IgD-negative memory B cell (primary cell): Measurements from ENCODE around the gene KDM8. TPM values are rescaled to one million over a fixed set of nuclear protein-coding genes. Genes with fewer than 3 reads are reported as not detected.

Experiments used
- H3K27ac Mint-ChIP-seq, 3 donors: one replicate each; pipeline ENCODE4 v1.8.0; 2020 to 2022; ENCODE audit warnings: mild to moderate bottlenecking in 3 of 3, mixed read lengths in 3 of 3, moderate library complexity in 1 of 3
- H3K27me3 Mint-ChIP-seq: one replicate; pipeline ENCODE4 v1.8.0; 2021; ENCODE audit warnings: mixed read lengths
- H3K36me3 Mint-ChIP-seq: one replicate; pipeline ENCODE4 v1.8.0; 2020; ENCODE audit warnings: mild to moderate bottlenecking, mixed read lengths
- H3K4me1 Mint-ChIP-seq, 3 donors: one replicate each; pipeline ENCODE4 v1.8.0; 2020 to 2022; ENCODE audit warnings: mixed read lengths in 3 of 3, mild to moderate bottlenecking in 1 of 3
- H3K4me3 Mint-ChIP-seq, 4 donors: one replicate each; pipeline ENCODE4 v1.8.0; 2020 to 2022; ENCODE audit warnings: mild to moderate bottlenecking in 4 of 4, mixed read lengths in 4 of 4, moderate library complexity in 3 of 4
- H3K9me3 Mint-ChIP-seq, 3 donors: one replicate each; pipeline ENCODE4 v1.8.0; 2020 to 2021; ENCODE audit warnings: mixed read lengths in 3 of 3, mild to moderate bottlenecking in 1 of 3
- polyA plus RNA-seq: library from polyadenylated mRNA; unstranded; fragments of 300-500 nt; fragmentation: Illumina TruSeq; gene quantifications from one replicate; pipeline ENCODE4 v1.2.3, GENCODE V29; 2021

KDM8 gene
- polyA plus RNA-seq, 1 donor from 2014 or later = 4.8 TPM

DNA sequence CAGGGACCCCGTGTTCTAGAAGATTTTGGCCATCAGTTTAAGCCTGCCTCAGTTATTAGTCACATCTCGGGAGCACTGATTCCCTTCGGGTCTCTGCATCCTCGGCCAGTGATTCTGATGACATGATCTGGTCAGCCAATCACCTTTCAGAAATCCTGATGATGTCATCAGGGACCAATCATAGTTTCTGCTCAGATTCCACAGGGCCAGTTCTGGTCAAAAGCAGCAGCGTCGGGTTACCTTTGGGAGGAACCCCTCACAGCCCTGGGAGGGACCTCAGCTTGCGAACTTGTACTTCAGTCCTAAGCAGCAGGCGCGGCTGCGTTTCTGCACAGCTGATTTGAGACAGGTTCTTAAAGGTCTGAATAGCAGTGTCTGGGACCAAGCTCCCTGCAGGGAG is 13.9 kb downstream of the KDM8 start:
- H3K27me3 Mint-ChIP-seq = no peaks in the 10 kb centered on the region
- no peak overlapping the region for H3K27ac Mint-ChIP-seq
- peaks cover 0 to 2% (median 0%) of the 10 kb centered on the region in 3 donors for H3K4me1 Mint-ChIP-seq
- H3K36me3 Mint-ChIP-seq = peaks cover 10% of the 10 kb centered on the region
- no peaks in the 10 kb centered on the region for H3K9me3 Mint-ChIP-seq
- H3K4me3 Mint-ChIP-seq = no peak overlapping the region

DNA sequence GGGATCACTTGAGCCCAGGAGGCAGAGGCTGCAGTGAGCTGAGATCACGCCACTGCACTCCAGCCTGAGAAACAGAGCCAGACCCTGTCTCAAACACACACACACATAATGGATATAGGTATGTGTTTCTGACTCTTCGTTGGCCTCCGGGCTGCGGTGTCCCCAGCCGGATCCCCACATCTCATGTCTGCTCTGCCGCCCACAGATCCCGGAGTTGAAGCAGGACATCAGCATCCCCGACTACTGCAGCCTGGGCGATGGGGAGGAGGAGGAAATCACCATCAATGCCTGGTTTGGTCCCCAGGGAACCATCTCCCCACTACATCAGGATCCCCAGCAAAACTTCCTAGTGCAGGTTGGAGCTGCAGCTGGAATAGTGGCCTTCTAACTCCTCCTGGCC is 15.4 kb downstream of the KDM8 start:
- Mint-ChIP-seq H3K4me3 (no peak overlapping the region), H3K4me1 (peaks cover 0 to 2% (median 0%) of the 10 kb centered on the region in 3 donors), H3K9me3 (no peaks in the 10 kb centered on the region), H3K27me3 (no peaks in the 10 kb centered on the region), H3K36me3 (peaks cover 10% of the 10 kb centered on the region), H3K27ac (no peak overlapping the region)

DNA sequence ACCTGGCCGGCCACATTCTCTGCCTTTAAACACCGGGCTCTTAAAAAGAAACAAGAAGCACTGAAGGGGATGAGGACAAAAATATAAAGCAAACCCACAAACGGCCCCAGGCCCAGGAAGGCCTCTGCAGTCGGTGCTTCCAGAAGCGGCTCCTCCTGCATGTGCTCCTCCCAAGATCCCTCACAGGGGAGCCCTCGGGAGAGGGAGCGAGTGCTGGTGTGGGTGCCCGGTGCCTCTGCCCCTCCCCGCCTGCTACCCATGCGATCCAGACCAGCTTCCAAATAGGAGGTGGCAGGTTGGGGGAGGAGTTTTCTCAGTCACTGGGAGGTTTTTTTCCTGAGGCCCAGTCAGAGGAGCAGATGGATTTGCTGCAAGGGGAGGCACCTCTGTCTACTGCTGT is 15.8 kb downstream of the KDM8 start:
- Mint-ChIP-seq H3K27me3 (no peaks in the 10 kb centered on the region), H3K36me3 (peaks cover 10% of the 10 kb centered on the region), H3K4me1 (peaks cover 0 to 2% (median 0%) of the 10 kb centered on the region in 3 donors), H3K4me3 (no peak overlapping the region), H3K27ac (no peak overlapping the region), H3K9me3 (no peaks in the 10 kb centered on the region)

DNA sequence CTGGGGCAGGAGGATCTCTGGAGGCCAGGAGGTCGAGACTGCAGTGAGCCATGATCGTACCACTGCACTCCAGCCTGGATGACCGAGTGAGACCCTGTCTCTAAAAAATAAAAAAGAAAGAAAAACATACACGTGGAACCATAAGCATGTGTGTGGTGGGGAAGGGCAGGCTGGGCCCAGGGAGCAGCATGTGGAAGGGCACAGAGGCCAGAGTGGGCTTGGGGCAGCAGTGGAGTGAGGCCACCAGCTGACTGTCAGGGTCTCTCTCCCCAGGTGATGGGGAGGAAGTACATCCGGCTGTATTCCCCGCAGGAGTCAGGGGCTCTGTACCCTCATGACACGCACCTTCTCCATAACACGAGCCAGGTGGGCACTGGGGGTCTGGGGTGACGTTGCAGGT is 16.8 kb downstream of the KDM8 start:
- no peak overlapping the region for H3K4me3 Mint-ChIP-seq
- no peaks in the 10 kb centered on the region for H3K27me3 Mint-ChIP-seq
- H3K36me3 Mint-ChIP-seq = peaks cover 7% of the 10 kb centered on the region
- peaks cover 0 to 2% (median 0%) of the 10 kb centered on the region in 3 donors for H3K4me1 Mint-ChIP-seq
- H3K9me3 Mint-ChIP-seq = no peaks in the 10 kb centered on the region
- H3K27ac Mint-ChIP-seq = peak overlapping the region in 1 of 3 donors; percentile 50

DNA sequence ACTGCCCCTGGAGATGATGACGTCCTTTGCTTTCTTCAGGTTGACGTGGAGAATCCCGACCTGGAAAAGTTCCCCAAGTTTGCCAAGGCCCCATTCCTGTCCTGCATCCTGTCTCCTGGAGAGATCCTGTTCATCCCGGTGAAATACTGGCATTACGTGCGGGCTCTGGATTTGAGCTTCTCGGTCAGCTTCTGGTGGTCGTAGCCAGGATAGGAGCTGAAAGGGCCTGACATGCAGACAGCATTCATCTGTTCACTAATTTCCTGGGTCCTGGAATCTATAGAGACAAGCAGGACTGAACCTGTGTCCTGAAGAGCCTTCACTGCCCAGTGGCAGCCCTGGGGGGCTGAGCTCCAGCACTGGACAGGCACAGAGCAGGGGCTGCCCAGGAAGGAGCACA is 17.2 kb downstream of the KDM8 start:
- Mint-ChIP-seq H3K9me3 (no peaks in the 10 kb centered on the region), H3K36me3 (peaks cover 6% of the 10 kb centered on the region), H3K27ac (no peak overlapping the region), H3K4me1 (peaks cover 0 to 1% (median 0%) of the 10 kb centered on the region in 3 donors), H3K4me3 (no peak overlapping the region), H3K27me3 (no peaks in the 10 kb centered on the region)

DNA sequence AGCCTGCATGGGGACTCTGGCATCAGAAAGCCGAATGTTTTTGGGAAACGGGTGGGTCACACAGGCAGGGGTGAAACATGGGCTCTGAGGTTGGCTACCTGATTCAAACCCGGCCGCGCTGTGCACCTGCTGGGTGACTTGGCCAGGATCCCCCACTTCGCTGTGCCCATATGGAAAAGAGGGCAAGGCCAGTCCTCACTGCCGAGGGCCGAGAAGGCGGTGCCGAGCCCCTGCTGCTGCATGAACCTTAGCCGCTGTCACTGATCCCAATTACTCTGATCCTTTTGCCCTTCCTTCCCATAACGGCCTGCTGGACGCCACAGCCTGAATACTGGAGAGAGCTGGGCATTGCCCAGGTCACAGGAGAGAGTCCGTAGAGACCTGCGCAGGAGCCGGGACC is 17.7 kb downstream of the KDM8 start:
- peaks cover 1 to 2% (median 2%) of the 10 kb centered on the region in 3 donors for H3K4me1 Mint-ChIP-seq
- no peak overlapping the region for H3K4me3 Mint-ChIP-seq
- H3K9me3 Mint-ChIP-seq = no peaks in the 10 kb centered on the region
- H3K36me3 Mint-ChIP-seq = peaks cover 5% of the 10 kb centered on the region
- H3K27me3 Mint-ChIP-seq = no peaks in the 10 kb centered on the region
- H3K27ac Mint-ChIP-seq = no peak overlapping the region

DNA sequence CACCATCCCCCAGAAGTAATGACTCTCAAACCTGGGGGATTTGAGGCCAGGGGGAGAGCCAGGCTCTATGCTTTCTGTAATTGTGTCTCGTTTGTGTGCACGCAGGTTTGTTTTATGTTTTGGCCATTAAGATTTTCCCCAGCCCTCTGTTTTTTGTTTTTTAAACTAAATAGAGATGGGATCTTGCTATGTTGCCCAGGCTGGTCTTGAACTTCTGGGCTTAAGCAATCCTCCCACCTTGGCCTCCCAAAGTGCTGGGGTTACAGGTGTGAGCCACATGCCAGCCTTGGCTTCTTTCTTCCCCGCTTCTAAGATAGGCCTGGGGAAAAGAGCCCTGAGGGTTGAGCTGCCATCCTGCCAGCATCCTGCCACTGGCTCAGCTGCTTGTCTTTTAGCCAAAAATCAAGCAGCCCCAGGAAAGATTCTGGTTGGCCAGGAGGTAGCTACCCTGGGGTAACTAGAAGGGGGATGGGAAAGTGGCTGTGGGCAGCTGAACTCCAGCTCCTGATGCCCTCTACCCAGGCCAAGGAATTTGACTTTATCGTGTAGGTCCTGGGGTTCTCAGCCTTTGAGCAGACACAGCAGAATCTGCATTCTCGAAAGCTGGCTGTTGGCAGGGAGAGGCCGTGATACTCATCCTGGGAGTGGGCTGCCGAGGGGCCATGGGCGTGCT is 18.4 kb downstream of the KDM8 start:
- H3K27ac Mint-ChIP-seq = no peak overlapping the region
- H3K36me3 Mint-ChIP-seq = peaks cover 5% of the 10 kb centered on the region
- peaks cover 4 to 5% (median 5%) of the 10 kb centered on the region in 3 donors for H3K4me1 Mint-ChIP-seq
- no peaks in the 10 kb centered on the region for H3K9me3 Mint-ChIP-seq
- no peaks in the 10 kb centered on the region for H3K27me3 Mint-ChIP-seq
- no peak overlapping the region for H3K4me3 Mint-ChIP-seq

DNA sequence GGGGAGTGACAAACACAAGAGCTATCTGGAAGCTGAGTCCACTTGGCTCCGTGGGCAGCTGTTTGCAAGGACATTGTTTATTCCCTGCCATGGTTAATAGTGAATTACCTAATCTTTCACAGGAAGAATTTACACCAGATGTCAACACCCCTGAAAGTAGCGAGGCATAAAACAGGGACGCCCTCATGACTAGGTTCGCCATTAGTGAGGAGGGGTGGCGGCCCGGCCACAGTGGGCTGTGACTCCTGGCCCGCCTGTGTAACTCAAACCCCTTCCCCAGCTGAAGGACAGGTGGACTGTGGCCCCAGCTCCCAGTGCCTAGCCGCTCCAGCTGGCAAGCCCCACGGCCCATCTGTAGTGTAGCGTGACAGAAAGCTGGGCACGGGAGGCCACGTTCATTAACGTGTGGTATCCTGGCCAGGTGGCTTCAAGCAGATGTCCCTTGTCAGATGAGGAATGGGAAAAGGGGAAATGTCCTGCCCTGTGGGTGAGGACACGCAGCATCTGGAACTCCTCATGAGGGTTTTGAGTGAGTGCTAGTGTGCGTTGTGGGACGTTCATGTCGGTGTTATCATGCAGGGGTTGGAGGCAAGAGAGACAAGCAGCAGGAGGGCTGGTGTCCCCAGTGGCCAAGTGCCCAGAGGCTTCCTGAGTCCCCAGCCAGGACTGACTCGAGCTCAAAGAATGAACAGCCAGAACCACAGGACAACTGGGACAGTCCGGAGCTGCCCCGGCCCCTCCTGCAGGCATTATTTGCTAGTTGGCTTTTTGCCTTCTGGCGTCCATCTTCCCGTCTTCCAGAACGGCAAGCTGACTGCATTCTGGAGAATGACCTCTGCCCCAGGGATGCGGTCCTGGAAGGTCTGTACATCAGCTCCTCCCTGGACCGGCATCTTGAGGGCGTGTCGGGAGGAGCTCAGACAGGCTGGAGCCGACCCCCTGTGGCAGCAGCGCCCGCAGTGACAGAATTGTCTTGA is 19.2 kb downstream of the KDM8 start:
- Mint-ChIP-seq H3K27me3 (no peaks in the 10 kb centered on the region), H3K27ac (no peak overlapping the region), H3K4me3 (no peak overlapping the region), H3K36me3 (peaks cover 5% of the 10 kb centered on the region), H3K4me1 (peaks cover 4 to 5% (median 5%) of the 10 kb centered on the region in 3 donors), H3K9me3 (no peaks in the 10 kb centered on the region)

DNA sequence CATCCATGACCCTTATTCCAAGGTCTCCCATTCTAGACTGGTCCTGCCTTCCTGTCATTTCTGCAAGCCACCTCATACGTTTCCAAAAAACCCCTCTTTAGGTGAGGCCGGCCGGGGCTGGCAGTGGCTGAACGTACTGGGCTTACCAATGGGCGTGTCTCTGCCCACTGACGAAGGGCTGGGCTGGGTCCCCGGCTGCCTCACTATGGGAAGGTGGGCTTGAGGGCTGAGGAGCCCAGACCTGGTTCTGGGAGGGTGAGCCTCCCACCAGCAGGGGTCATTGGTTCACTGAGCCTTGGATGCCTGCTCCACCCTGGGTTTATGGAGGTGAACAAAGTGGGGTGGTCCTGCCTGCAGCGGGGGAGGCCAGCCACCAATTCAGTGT is 19.9 kb downstream of the KDM8 start:
- Mint-ChIP-seq H3K9me3 (no peaks in the 10 kb centered on the region), H3K27ac (no peak overlapping the region), H3K36me3 (peaks cover 5% of the 10 kb centered on the region), H3K4me1 (peaks cover 4 to 5% (median 5%) of the 10 kb centered on the region in 3 donors), H3K27me3 (no peaks in the 10 kb centered on the region), H3K4me3 (no peak overlapping the region)

DNA sequence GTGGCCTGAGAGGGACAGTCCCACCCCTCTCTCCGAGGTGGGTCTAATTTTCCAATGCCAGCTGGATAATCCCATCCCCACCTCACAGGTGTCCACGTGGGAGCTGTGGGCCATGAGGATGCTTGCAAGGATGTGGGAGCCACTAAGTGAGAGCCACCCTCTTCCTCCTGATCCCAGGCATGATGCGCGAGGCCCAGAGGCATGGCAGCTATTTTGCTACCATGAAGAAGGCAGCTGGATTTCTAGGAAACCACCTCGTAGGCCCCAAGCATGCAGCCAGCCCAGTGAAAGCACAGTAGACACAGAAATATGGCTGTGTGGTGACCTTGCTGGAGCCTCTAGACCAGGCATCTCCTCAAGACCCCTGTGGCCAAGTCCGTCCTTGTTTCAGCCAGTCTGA is 20.4 kb downstream of the KDM8 start:
- Mint-ChIP-seq H3K4me3 (no peak overlapping the region), H3K27ac (no peak overlapping the region)

DNA sequence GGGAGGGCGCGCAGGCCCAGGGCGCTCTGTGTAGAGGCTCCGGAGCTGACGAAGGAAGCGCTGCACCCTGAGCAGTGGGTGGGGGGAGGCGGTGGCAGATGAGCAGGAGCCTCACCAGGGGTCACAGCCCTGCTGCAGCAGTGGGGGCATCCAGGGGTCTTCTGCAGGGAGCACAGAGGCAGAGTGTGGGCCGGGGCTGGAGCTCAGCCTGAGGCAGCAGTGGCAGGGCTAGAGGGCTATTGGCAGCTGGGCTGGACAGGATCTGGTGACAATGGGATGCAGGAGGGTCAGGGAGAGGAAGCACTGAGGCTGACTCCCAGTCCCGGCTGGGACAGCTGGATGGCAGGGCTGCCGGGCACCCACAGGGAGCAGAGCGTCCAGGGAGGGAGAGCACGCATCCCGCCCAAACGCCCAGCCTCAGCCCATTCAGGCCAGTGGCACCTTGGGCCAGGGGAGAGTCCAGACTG is 21.0 kb downstream of the KDM8 start:
- Mint-ChIP-seq H3K27ac (peak overlapping the region in 1 of 3 donors; percentile 68), H3K36me3 (peaks cover 4% of the 10 kb centered on the region), H3K9me3 (no peaks in the 10 kb centered on the region), H3K4me3 (no peak overlapping the region), H3K4me1 (peaks cover 4 to 5% (median 5%) of the 10 kb centered on the region in 3 donors), H3K27me3 (no peaks in the 10 kb centered on the region)

More for the DNA sequence above, 20.4 kb downstream of the KDM8 start:
- H3K36me3 Mint-ChIP-seq = peaks cover 5% of the 10 kb centered on the region
- no peaks in the 10 kb centered on the region for H3K27me3 Mint-ChIP-seq
- H3K9me3 Mint-ChIP-seq = no peaks in the 10 kb centered on the region
- H3K4me1 Mint-ChIP-seq = peaks cover 4 to 5% (median 5%) of the 10 kb centered on the region in 3 donors

DNA sequence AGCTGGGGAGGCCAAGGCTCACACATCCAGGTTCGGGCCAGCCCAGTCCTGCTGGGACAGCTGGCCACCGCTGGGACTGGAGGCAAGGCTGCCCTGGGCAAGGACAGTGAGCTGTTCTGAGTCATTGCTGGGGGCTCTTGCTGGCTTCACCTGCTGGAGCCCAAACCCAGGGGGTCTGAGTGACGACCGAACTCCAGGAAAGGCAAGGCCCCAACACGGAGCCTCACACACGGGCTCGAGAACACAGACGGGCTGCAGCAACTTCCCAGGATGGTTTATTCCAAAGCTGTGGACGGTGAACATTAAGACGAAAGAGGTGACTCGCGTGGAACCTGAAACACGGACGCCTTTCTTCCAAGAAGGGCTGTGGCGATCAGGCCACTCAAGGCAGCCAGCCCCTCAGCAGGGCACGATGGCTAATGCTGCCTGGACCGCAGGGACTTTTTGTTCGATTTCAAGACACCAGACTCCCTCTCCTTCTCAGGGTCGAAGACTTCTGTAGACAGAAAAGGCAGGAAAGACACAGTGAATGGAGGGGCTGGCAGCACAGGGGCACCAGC is 21.5 kb downstream of the KDM8 start:
- H3K4me3 Mint-ChIP-seq = no peak overlapping the region
- no peak overlapping the region for H3K27ac Mint-ChIP-seq
- H3K9me3 Mint-ChIP-seq = no peaks in the 10 kb centered on the region
- peaks cover 4 to 5% (median 5%) of the 10 kb centered on the region in 3 donors for H3K4me1 Mint-ChIP-seq
- H3K27me3 Mint-ChIP-seq = no peaks in the 10 kb centered on the region
- peaks cover 4% of the 10 kb centered on the region for H3K36me3 Mint-ChIP-seq

DNA sequence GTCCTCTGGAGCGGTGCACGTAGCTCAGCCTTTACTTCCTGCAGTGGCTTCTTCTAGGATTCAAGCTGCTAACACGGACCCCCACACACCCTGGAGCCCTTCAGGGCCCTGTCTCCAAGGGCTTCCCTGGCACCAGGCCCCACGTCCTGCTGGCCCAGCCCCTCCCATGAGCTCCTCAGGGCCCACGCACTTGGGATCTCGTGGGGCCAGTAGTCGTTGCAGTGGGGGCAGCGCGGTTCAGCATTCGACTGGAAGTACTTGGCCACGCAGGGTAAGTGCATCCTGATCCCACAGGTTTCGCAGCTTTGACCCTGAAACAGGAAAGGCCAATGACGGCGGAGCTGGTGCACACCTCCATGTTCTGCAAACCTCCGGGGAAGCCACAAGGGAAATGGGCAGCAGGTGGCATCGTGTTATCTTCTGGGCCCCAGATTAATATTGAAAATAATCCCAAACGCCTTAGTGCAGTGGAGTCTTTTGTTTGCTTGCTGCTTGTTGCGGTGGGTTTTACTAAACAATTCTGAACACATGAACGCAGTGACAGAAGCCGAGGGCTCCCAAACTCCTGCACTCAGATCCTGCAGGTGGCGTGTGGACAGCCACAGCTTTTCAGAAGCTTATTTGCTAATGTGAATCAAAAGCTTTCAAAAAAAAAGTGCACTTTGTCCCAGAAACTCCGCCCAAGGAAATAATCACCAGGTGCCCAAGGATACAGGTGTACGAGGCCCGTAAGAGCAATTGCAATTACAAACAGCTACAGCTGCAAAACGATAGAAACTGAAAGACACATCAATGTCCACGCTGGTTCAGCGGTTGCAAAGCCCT is 22.4 kb downstream of the KDM8 start:
- peaks cover 2% of the 10 kb centered on the region for H3K36me3 Mint-ChIP-seq
- peak overlapping the region in 1 of 4 donors; percentile 12 for H3K4me3 Mint-ChIP-seq
- H3K27me3 Mint-ChIP-seq = no peaks in the 10 kb centered on the region
- peak overlapping the region in 2 of 3 donors; percentile 45 to 57 for H3K27ac Mint-ChIP-seq
- H3K9me3 Mint-ChIP-seq = no peaks in the 10 kb centered on the region
- peaks cover 4 to 8% (median 5%) of the 10 kb centered on the region in 3 donors for H3K4me1 Mint-ChIP-seq

DNA sequence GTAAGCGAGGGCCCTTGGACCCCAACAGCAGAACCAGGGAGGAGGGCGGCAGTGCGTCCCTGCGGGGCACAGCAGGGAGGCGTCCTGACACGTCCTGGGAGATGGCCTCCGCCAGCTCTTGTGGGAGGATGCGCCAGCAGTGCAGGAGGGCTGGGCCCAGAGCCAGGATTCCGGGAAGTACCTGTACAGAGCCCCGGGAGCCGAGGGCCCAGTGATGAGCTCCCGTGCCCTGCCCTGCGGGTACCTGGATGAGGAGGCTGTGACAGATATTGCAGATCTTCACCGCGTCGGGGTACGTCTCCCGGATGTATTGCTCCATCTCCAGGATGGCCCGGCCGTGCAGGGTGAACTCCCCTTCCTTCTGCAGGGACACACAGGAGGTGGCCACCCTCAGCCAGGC is 23.1 kb downstream of the KDM8 start:
- no peak overlapping the region for H3K4me3 Mint-ChIP-seq
- peak overlapping the region in 2 of 3 donors; percentile 45 to 57 for H3K27ac Mint-ChIP-seq
- H3K4me1 Mint-ChIP-seq = peaks cover 5 to 11% (median 8%) of the 10 kb centered on the region in 3 donors

More for the DNA sequence above, 23.1 kb downstream of the KDM8 start:
- no peaks in the 10 kb centered on the region for H3K9me3 Mint-ChIP-seq
- peaks cover 2% of the 10 kb centered on the region for H3K36me3 Mint-ChIP-seq
- H3K27me3 Mint-ChIP-seq = no peaks in the 10 kb centered on the region
